Activated CD8-positive, alpha-beta T cell treated with anti-CD3 and anti-CD28 coated beads for 36 hours (primary cell): ENCODE measurements around the gene RASGRF2. TPM values are rescaled to one million over a fixed set of nuclear protein-coding genes. Genes with fewer than 3 reads are reported as not detected.
A peak's percentile ranks its signal among the peaks of the same experiment; 100 is the strongest.

Source experiments
- ATAC-seq: fragments of 200-7000 bp; cut with Tn5 transposase; one replicate; pipeline ENCODE4 v1.10.0; 2021; ENCODE audit warnings: mild to moderate bottlenecking, moderate library complexity
- CTCF ChIA-PET: fragments of 350-600 bp; sonication (Branson Sonifier 250); formaldehyde crosslinking; loops from one replicate; lab custom pipeline; 2021; ENCODE audit warnings: antibody characterized with exemption; lab: Charles Lee
- POLR2A ChIA-PET: fragments of 350-600 bp; sonication (Branson Sonifier 250); formaldehyde crosslinking; loops from one replicate; lab custom pipeline; 2021; ENCODE audit warnings: antibody characterized with exemption; lab: Charles Lee
- DNase-seq: peaks from one replicate; pipeline ENCODE4 v3.0.0-alpha.2; 2020
- H3K27ac Mint-ChIP-seq: one replicate; pipeline ENCODE4 v1.8.0; 2021; ENCODE audit warnings: mild to moderate bottlenecking, mixed read lengths
- H3K27me3 Mint-ChIP-seq: one replicate; pipeline ENCODE4 v1.8.0; 2021; ENCODE audit warnings: mixed read lengths
- H3K36me3 Mint-ChIP-seq: one replicate; pipeline ENCODE4 v1.8.0; 2021; ENCODE audit warnings: low read depth, mixed read lengths
- H3K4me1 Mint-ChIP-seq: one replicate; pipeline ENCODE4 v1.8.0; 2021; ENCODE audit warnings: low read depth, mixed read lengths
- H3K4me3 Mint-ChIP-seq: one replicate; pipeline ENCODE4 v1.8.0; 2021; ENCODE audit warnings: mild to moderate bottlenecking, moderate library complexity, mixed read lengths
- H3K9me3 Mint-ChIP-seq: one replicate; pipeline ENCODE4 v1.8.0; 2021; ENCODE audit warnings: mixed read lengths
- intact Hi-C: fragments of 100-400 bp; cut with micrococcal nuclease; formaldehyde crosslinking; loops from one replicate; pipeline ENCODE4 v1.10.0; 2022
- total RNA-seq, 2 experiments: library from RNA; stranded (reverse); gene quantifications; one replicate each; pipeline ENCODE4 v1.2.3, GENCODE V29; 2021
- TF ChIP-seq, protein P1 (sequence below): fragments of 200-600 bp; IDR thresholded peaks from one replicate; pipeline ENCODE4 v1.8.0; 2022; ENCODE audit warnings: antibody characterized with exemption, mild to moderate bottlenecking

Gene RASGRF2
- total RNA-seq, 2 experiments from 2014 or later, result 14.9 to 15.8 TPM

DNA sequence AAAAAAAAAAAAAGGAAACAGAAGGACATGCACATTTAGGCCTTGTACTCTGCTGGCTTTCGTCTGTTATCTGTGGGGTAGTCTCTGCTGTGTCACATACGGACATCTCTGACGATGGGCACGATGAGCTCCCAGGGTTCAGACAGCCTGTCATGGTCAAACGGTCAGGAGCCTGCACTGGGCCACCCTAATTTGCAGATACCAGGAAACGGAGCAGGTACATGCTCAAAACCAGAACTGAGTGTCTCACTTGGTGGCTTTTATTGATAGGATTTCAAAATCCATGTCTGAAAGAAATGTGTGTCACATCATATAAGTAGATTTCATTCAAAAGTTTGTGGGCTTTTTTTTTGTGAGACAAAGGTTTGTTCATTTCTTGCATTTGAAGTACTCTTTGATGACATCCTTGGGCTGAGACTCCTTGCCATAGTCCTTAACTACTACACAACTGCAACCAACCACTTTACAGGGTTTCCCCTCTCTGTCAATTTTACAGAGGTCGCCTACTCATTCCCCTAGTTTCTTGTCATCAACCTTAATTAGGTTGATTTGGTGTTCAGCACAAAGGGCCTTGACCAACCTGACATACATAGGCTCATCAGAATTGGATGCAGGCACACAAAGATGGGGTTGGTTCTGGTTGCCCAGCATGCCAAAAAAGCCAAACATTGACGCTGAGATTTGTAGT lies 281.9 kb downstream of the RASGRF2 start:
- ATAC-seq (peak; percentile 20), DNase-seq (no peak)
- H3K9me3 Mint-ChIP-seq, result peaks cover 2% of the 10 kb centered on the region
- POLR2A ChIA-PET, result interaction anchor here (0.7 kb wide), 1 partner anchor 76 kb away, joined by 3 read pairs; no protein-coding TSS in a partner anchor
- intact Hi-C loops, result no loop called here
- TF ChIP-seq, protein P1, sequence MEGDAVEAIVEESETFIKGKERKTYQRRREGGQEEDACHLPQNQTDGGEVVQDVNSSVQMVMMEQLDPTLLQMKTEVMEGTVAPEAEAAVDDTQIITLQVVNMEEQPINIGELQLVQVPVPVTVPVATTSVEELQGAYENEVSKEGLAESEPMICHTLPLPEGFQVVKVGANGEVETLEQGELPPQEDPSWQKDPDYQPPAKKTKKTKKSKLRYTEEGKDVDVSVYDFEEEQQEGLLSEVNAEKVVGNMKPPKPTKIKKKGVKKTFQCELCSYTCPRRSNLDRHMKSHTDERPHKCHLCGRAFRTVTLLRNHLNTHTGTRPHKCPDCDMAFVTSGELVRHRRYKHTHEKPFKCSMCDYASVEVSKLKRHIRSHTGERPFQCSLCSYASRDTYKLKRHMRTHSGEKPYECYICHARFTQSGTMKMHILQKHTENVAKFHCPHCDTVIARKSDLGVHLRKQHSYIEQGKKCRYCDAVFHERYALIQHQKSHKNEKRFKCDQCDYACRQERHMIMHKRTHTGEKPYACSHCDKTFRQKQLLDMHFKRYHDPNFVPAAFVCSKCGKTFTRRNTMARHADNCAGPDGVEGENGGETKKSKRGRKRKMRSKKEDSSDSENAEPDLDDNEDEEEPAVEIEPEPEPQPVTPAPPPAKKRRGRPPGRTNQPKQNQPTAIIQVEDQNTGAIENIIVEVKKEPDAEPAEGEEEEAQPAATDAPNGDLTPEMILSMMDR, result no peak
- no peak overlapping the region for H3K27ac Mint-ChIP-seq
- H3K27me3 Mint-ChIP-seq, result no peaks in the 10 kb centered on the region
- no peaks in the 10 kb centered on the region for H3K36me3 Mint-ChIP-seq
- H3K4me1 Mint-ChIP-seq, result no peaks in the 10 kb centered on the region
- no peak overlapping the region for H3K4me3 Mint-ChIP-seq
- CTCF ChIA-PET, result interaction anchor here (0.9 kb wide), 1 partner anchor 58 kb away, joined by 3 read pairs; no protein-coding TSS in a partner anchor

DNA sequence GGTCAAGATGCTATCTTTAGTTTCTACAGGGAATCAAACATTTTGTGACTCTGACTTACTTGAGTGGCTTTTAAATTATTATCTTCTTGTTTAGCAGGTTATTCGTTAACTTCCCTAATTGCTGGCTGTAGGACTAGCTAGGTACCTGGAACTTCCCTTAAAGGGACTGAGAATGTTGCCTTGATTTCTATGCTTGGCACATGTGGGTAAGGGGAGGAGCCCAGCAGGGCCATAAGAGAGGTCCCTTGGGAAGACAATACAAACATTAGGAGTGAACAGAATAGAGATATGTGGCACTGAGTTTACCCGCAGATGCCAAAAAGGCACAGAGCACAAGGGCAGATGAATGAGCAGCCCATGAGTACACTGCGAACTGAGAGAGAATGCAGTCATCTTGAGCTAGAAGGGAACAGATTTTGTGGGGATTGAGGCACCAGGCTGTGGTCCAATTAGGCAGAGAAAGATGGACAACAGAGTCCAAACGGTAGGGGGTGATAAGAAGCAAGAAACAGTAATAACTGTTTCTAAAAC lies 282.8 kb downstream of the RASGRF2 start:
- H3K4me3 Mint-ChIP-seq, result no peak overlapping the region
- H3K9me3 Mint-ChIP-seq, result peaks cover 2% of the 10 kb centered on the region
- ChIA-PET POLR2A (interaction anchor here (0.7 to 1.7 kb wide), 2 partner anchors 58 to 77 kb away, joined by 3 read pairs; partner anchors contain the start of gene ZCCHC9), CTCF (interaction anchor here (0.9 kb wide), 1 partner anchor 57 kb away, joined by 3 read pairs; no protein-coding TSS in a partner anchor)
- intact Hi-C loops, result no loop called here
- H3K36me3 Mint-ChIP-seq, result no peaks in the 10 kb centered on the region
- H3K27ac Mint-ChIP-seq, result no peak overlapping the region
- H3K4me1 Mint-ChIP-seq, result no peaks in the 10 kb centered on the region
- ATAC-seq, result no peak
- H3K27me3 Mint-ChIP-seq, result no peaks in the 10 kb centered on the region
- TF ChIP-seq, protein P1, result no peak
- DNase-seq, result no peak

DNA sequence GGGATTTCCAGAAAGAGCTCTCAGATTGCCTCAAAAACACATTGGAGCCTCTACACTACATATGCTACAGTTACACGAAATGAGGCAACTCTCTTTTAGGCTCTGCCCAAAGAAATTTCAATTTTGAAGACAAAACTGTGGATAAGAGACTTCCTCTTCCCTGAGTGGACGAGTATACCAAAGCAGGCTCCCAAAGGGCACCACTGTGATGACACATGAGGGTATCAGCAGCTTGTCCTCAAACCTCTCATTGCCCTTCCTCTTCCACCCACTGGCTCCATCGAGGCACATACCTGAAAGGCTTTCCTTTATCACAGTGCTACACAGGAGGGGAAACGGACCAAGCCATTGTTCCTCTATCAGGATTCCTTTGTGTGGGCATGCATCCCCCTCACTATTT lies 284.3 kb downstream of the RASGRF2 start:
- no peaks in the 10 kb centered on the region for H3K9me3 Mint-ChIP-seq
- intact Hi-C loops, result no loop called here
- POLR2A ChIA-PET, result interaction anchor here (1.2 to 1.7 kb wide), 2 partner anchors 8 to 57 kb away, joined by 3 to 4 read pairs; partner anchors contain the start of gene ZCCHC9

DNA sequence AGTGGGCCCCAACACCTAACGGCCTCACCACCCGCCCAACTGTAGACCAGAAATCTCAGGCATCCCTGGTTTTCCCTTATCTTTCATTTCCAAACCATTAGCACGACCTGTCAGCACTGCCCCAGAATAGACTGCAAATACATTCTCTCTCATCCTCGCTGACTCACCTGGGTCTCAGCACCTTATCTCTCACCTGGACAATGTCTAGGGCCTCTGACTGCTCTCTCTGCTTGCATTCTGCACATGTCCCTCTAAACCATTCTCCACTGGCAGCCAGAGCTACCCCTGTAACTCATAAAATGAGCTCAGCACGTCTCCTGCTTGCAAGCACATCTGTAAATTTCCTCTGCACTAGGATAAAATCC lies 285.7 kb downstream of the RASGRF2 start:
- Mint-ChIP-seq H3K27me3 (no peaks in the 10 kb centered on the region), H3K4me3 (no peak overlapping the region), H3K9me3 (no peaks in the 10 kb centered on the region), H3K27ac (no peak overlapping the region), H3K36me3 (no peaks in the 10 kb centered on the region), H3K4me1 (no peaks in the 10 kb centered on the region)
- intact Hi-C loops, result no loop called here
- DNase-seq (no peak), ATAC-seq (no peak)
- ChIA-PET POLR2A (no interaction called here), CTCF (no interaction called here)
- TF ChIP-seq, protein P1, result no peak

More for the DNA sequence above, 284.3 kb downstream of the RASGRF2 start:
- H3K27ac Mint-ChIP-seq, result no peak overlapping the region
- CTCF ChIA-PET, result no interaction called here
- H3K4me1 Mint-ChIP-seq, result no peaks in the 10 kb centered on the region
- ATAC-seq (no peak), DNase-seq (no peak)
- no peaks in the 10 kb centered on the region for H3K27me3 Mint-ChIP-seq
- no peak overlapping the region for H3K4me3 Mint-ChIP-seq
- TF ChIP-seq, protein P1, result no peak
- H3K36me3 Mint-ChIP-seq, result no peaks in the 10 kb centered on the region

DNA sequence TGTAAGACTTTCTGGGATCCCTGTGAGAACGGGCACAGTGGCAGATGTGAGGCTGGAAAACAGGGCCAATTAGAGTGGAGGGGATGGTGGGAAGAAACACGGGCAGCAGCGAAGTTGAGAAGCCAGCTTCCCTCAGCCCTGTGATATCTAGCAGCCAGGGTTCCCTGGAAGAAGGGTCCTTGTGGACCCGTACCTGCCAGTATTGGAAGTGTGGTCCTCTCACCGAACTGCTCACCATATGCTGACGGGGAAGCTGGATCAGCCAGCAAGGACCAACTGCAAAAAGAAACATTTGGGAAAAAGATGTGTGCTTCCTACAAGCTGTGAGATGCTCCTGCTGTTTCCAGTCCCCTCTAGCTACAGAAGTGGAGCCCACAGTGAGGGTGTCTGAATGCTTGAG lies 286.5 kb downstream of the RASGRF2 start:
- intact Hi-C loops, result no loop called here
- DNase-seq, result no peak
- H3K27ac Mint-ChIP-seq, result no peak overlapping the region
- no peak overlapping the region for H3K4me3 Mint-ChIP-seq
- POLR2A ChIA-PET, result no interaction called here
- H3K9me3 Mint-ChIP-seq, result no peaks in the 10 kb centered on the region
- no peaks in the 10 kb centered on the region for H3K36me3 Mint-ChIP-seq
- H3K27me3 Mint-ChIP-seq, result no peaks in the 10 kb centered on the region
- no peak for ATAC-seq
- no peaks in the 10 kb centered on the region for H3K4me1 Mint-ChIP-seq
- CTCF ChIA-PET, result no interaction called here
- TF ChIP-seq, protein P1, result no peak
